ENCODE measurements around the gene SLC7A10.
"Not testable (repeated sequence)": the region's sequence is repeated elsewhere in the genome, so short reads cannot be mapped to it uniquely, and the experiment has no call there.

SLC7A10 gene

GRCh38 chr19:33175156-33175782 is 50.4 kb downstream of the SLC7A10 start:
- DNase-seq: no peak

GRCh38 chr19:33174186-33174585 is 51.5 kb downstream of the SLC7A10 start:
- no peak for DNase-seq

DNA sequence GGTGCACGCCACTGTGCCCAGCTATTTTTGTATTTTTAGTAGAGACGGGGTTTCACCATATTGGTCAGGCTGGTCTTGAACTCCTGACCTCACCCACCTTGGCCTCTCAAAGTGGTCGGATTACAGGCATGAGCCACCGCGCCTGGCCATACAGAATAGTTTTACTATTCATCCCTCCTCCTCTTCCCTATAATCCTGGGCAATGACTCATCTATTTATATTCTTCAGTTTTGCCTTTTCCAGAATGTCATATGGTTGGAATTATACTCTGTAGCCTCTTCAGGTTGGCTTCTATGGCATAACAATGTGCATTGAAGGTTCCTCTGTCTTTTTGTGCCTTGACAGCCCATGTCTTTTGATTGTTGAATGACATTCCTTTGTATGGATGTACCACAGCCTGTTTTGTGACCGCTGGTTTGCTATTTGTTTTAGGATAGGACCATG is 53.7 kb downstream of the SLC7A10 start:
- DNase-seq: no peak

GRCh38 chr19:33171222-33171795 is 54.3 kb downstream of the SLC7A10 start:
- DNase-seq: no peak

- no peak for DNase-seq
These were observed 57.1 kb downstream of the SLC7A10 start for GRCh38 chr19:33168528-33168927.

DNA sequence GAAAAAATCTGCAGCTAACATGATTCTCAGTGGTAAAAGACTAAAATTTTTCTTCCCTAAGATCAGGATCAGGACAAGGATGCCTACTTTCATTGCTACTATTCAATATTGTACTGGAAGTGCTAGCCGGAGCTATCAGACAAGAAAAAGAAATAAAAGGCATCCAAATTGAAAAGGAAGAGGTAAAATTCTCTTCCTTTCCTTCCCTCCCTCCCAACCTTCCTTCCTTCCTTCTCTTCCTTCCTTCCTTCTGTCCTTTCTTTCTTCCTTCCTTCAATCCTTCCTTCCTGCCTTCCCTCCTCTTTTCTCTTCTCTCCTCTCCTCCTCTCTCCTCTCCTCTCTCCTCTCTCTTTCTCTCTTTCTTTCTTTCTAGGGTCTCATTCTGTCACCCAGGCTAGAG is 58.2 kb downstream of the SLC7A10 start:
- no peak for DNase-seq

DNA sequence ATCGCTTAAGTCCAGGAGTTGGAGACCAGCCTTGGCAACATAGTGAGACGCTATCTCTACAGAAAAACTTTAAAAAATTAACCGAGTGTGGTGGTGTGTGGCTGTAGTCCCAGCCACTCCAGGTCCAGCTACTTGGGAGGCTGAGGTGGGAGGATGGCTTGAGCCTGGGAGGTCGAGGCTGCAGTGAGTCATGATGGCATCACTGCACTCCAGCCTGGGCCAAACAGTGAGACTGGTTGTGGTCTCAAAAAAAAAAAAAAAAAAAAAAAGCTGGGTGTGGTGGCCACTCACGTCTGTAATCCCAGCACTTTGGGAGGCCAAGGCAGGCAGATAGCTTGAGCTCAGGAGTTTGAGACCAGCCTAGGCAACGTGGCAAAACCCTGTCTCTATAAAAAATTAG is 59.6 kb downstream of the SLC7A10 start:
- DNase-seq: not testable (repeated sequence)

GRCh38 chr19:33163481-33163880 is 62.2 kb downstream of the SLC7A10 start:
- no peak for DNase-seq

GRCh38 chr19:33161201-33161600 is 64.4 kb downstream of the SLC7A10 start:
- no peak for DNase-seq

DNA sequence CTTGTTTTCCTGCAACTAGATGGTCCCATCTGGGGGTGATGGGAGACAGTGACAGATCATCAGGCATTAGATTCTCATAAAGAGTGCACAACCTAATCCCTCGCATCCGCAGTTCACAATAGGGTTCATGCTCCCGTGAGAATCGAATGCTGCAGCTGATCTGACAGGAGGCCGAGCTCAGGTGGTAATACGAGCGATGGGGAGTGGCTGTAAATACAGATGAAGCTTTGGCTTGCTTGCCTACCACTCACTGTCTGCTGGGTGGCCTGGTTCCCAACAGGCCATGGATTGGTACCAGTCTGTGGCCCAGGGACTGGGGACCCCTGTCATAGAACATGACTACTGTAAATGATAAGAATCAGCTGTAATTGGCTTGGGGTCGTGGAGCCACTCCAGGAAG is 65.8 kb downstream of the SLC7A10 start:
- DNase-seq: no peak

DNA sequence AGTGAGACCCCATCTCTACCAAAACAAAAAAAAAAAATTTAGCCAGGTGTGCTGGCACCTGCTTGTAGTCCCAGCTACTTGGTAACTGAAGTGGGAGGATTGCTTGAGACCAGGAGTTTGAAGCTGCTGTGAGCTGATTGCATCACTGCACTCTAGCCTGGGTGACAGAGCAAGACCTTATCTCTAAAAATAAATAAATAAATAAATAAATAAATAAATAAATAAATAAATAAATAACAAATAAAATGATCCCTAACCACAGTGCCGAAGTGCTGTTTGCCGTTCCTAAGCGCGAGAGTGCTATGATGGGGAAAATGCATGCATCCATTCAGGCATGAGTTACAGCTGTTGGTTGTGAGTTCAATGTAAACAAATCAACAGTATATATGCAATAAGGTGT is 66.5 kb downstream of the SLC7A10 start:
- DNase-seq: no peak

Data from activated CD4-positive, alpha-beta T cell treated with anti-CD3 and anti-CD28 coated beads, Interleukin-10, Interleukin-2, amounts not matched to agents 100 ng/mL and 50 ng/mL, durations not matched to agents 16 hours and 8 hours (primary cell).